ENCODE measurements around the gene CAMK1G.

CAMK1G gene

DNA sequence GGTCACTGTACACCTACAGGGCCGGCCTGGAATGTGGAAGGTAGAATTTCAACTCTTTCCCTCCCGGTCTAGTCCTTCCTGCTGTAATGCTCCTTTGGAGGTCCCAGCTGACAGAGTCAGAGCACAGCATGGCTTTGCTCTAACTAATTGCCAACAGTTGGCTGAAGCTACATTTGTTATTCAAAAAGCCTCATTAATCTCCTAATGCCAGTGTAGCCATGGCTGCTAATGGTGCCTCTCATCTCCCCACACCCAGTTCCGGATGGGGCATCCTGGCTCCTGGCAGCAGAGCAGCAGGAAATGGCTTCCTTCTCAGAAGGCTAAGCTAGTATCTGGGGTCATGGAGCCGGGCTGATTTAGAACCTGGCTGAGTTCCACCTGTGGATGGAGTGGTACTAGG, 18.7 kb upstream of the CAMK1G start:
- H3K4me3 ChIP-seq (ENCODE audit: low read depth, low read length), result no peak overlapping the region

DNA sequence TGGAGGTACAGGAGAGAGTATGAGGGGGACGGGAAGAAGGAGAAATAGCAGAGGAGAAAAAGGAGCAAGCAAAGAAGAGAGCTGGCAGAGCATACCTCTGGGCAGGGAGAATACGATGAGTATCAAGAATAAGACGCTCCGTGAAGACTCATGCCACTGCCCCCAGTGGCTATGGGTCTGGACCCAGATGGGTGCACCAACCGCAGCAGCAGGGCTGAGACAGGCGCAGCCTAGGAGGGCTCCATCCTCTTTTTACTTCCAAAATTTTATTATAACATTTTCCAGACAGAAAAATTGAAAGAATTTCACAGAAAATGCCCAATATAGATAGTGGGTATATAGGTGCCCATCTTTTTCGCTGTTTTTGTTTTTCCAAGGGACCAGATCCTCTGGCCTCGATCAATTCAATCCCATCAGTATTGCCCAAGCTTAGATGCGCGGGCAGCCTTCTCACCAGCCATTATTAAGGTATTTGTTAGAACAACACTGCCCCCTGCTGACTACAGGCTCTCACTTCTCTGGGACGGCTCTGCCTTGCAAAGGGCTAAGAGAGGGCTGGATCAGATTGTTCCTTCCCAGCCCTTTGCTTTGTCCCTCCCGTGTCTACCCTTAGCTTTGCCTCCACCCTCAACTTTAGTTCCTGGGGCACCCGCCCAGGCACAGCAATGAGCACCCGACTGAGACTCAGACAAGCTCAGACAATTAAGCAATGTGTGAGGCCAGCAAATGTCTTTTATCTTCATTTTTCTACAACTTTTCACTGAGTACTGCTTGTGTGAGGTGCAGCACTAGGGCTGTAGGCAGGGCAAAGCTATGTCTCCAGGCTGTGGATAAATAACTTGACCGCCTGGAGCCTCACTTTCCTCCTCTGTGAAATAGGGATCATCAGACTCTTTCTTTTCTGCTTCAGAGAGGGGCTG, 17.5 kb upstream of the CAMK1G start:
- no peak overlapping the region for H3K4me3 ChIP-seq (ENCODE audit: low read depth, low read length)

DNA sequence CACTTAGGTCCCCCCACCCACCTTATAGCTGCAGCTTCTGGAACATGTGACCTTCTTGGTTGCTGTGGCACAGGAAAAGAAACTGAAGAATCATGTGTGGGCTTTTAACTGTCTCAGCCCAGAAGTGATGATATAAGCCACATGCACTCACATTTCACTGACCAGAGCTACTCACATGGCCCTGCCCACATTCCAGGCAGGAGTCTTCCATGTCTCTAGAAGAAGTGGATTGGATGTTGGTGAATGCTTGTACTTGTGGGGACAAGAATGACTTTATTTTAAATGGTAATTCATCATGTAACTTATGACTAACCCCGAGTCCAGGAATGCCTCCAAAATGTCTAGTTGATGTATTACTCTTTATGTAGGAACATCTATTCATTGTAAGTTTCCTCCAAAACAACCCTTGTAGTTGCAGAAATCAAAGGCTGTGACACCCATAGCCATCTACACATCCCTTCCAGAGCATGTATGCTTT, 15.8 kb upstream of the CAMK1G start:
- no peak overlapping the region for H3K4me3 ChIP-seq (ENCODE audit: low read depth, low read length)

DNA sequence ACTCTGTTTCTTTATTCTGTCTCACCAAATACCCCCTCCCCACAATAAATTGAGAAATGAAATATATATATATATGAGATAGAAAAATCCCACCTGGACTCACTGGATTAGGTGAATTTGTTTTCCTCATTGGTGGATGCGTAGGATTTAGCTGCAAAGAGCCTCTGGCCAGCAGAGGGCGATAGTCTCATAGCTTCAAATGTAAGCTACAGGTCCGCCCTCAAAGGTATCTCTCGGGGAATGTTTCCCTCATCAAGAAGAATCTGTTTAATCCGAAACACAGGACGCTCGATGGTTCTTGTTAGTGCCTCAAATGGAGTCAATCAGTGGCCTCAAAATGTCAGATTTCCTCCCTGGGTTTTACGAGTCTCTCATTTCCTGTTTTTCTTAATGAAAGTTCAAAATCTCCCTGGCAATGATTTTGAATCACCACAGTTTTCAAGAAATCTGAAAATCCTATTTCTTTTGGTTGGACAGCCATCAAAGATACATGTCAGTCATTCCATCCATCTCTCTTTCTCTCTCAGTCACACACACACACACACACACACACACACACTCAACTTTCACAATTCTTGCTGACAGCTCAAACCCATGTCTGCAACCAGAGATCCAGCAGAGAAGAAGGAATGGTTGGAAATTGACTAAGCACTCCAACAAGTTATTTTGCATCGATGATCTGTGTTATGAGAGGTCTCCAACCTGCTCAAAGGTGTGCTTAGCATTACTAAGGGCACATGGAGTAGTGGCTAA, 13.9 kb upstream of the CAMK1G start:
- no peak overlapping the region for H3K4me3 ChIP-seq (ENCODE audit: low read depth, low read length)

DNA sequence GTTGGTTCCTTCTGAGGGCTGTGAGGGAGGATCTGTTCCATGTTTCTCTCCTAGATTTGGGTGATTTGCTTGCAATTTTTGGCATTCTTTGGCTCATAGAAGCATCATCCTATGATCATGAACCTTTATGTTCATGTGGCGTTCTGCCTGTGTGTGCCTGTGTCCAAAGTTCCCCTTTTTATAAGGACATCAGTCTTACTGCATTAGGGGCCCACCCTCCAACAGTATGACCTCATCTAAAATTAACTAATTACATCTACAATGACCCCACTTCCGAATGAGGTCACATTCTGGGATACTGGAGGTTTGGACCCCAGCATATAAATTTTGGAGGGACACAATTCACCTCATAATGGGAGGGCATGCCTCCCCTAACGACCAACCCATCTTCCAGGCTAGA, 12.8 kb upstream of the CAMK1G start:
- no peak overlapping the region for H3K4me3 ChIP-seq (ENCODE audit: low read depth, low read length)

DNA sequence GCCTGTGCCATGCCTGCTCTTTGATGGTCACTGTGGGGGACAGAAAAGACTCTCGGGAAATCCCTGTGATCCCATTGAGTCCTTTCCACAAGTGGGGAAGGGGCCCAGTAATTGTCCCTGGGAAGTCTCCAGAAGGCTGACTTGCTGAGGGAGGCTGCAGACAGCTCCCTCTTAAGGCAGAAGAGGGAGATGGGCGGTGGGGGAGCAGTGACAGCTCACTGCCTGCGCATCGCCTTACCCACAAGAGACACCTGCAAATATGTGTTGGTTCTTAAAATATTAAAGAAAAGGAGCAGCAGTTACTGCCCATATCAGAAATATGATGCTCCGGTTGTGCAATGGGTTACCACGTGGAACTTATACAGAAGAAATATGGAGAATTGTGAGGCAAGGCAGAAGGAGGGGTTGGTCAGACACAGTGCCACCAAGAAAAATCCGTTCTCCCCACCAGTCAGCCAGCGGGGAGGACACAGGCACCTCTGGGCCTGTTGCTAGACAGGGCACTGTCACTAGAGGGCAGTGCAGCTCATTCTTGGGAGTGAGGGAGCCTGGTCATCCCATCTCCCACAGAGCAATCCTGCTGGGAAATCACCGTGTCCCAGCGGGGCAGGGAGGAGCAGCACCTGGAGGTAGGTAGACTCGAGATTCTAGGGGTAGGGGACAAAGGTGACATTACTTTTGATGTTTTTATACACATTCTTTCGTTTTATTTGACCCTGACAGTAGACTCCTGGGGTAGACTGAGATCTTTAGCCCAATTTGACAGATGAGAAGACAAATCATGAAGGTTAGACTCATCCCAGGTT, 6.9 kb upstream of the CAMK1G start:
- no peak overlapping the region for H3K4me3 ChIP-seq (ENCODE audit: low read depth, low read length)

DNA sequence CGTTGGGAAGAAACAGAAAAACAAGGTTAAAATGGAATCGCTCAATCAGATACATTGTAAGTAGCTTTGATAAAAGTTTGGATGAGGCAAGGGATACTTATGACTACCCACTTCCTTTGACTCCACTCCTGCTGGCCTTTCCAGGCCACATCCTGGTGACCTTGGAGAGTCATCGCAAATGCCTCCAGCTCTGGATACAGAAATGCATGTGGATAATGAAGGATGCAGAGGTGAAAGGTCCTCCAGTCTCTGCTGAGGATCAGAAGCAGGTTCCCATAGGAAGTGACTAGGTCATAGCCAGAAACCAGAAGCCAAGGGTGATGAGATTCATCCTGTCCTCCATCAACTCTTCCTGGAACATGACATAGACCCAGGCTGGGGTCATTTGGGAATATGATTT, 6.2 kb upstream of the CAMK1G start:
- no peak overlapping the region for H3K4me3 ChIP-seq (ENCODE audit: low read depth, low read length)

DNA sequence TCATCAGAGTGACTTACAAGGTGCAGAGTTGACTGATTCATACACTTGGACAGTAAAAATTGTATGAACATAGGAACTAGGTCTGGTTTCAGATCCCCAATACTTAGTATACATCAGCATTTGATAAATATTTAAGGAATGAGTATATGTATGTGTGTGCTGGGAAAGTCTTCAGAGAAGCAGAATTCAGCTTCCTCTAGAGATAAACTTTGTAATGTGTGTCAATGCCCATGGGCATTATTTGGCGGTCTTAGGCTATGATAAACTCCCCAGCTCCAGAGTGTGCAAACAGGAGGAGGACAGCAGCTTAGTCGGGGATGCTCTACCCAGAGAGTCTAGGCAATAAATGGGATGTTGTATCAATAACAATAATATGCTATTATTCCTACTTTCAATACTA, 2.9 kb upstream of the CAMK1G start:
- H3K4me3 ChIP-seq (ENCODE audit: low read depth, low read length), result no peak overlapping the region

DNA sequence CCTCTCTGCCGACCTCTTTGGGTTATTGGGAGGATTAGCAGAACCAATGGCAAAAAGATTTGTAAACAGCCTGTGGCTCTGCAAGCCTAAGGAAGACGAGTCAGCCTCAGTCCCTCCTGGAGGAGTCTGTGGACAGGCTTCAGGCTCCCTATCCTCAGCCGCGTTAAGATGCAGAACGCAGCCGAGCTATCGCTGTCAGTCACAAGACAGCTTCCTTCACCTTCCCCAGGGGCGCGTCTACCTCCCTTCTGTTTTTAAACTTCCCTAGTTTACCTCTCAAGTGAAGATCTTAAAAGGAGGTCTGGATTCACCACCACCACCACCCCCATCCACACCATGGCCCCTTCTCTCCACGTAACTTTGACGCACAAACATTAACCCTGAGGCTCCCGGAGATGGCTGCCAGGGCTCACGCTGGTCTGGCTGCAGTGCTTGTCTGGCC, 738 bp downstream of the CAMK1G start:
- H3K4me3 ChIP-seq (ENCODE audit: low read depth, low read length), result no peak overlapping the region

DNA sequence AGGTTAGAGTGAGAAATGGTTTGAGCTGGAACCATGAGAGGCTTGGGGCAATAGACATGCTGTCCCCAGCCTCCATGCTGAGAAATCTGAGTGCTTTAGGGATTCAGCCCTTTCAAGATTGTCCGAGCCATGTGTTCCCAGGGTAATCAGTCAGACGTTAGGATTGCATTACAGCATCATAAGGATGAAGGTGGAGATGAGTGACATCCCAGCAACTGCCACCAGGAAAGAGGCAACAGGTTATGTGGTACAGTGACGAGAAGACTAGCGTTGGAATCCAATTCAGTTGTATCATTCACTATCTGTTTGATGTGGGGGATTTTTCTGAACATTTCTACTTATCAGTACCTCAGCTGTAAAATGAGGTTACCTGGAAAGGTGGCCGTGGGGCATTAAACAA, 1.7 kb downstream of the CAMK1G start:
- no peak overlapping the region for H3K4me3 ChIP-seq (ENCODE audit: low read depth, low read length)

DNA sequence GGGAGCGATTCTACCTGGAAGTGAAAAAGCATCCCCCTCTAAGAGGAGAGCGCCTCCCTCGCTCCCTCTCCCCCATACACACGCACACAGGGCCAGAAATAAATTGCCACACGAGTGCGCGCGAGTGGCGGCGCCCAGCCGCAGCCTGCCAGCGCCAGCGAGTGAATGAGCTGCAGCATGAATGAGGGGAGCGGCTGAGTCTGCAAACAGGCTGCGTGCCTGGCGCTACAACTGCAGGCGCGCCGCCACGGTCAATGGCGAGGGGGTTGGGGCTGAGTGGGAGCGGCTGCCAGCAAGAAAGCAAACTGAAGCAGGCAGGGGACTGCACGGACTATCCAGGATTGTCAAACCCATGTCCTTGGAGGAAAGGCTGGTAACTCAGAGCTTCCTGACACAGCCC, 2.2 kb downstream of the CAMK1G start:
- no peak overlapping the region for H3K4me3 ChIP-seq (ENCODE audit: low read depth, low read length)

DNA sequence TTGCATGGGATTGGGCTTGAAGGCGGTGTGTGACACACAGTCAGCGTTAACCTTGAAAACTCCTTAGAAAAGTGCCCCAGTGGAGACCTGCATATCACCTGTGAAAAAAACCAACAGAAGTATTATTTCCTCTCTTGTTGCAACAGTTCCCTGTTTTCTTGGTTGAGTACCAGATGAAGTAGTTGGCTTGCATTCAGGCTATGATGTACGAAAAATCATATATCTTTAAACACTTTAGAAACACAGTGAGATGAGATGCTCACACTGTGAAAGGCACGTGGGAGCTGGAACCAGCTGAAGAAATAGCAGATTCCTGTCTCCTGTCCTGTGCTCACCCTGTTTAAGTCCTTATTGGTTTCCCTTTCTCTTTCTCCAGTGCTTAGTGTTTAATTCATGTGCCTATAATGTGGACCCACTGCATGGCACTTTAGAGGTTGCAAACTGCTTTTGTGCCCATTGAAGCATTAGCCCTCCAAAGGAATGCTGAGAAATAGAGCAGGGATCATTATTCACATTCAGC, 2.8 kb downstream of the CAMK1G start:
- no peak overlapping the region for H3K4me3 ChIP-seq (ENCODE audit: low read depth, low read length)

DNA sequence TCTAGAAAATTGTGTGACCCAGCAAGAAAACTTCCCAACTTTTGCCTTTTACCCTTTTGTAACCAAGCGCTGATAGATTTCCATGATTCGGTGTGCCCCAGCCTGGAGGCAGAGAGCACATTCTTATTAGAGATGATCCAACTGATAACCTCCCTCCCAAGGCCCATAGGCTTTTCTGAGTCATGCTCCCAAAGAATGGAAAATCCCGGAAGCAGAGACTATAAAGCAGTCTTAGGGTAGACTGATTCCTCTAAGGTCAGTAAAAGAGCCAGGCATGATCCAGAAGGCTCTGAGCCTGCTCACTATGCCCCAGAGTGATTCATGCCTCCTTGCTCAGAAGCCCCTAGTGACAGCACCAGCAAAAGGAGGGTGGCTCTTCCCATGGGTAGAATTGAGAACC, 4.3 kb downstream of the CAMK1G start:
- no peak overlapping the region for H3K4me3 ChIP-seq (ENCODE audit: low read depth, low read length)

DNA sequence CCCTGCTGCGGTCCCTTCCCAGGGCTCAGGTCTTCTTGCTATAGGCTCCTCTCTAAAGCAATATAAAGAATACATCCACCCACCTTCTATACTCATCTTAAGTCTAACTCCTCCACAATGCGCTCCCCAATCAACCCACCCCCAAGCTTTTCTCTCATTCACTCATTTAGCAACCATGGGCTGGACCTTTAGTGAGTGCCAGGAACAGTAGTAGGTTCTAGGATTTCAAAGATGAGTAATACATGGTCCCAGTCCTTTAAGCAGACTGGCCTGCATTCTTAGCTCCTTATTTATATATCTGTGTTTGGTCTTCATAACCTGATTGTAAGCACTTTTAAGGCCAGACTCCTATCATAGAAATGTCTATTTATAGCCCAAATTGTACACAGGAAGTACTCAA, 5.9 kb downstream of the CAMK1G start:
- no peak overlapping the region for H3K4me3 ChIP-seq (ENCODE audit: low read depth, low read length)

DNA sequence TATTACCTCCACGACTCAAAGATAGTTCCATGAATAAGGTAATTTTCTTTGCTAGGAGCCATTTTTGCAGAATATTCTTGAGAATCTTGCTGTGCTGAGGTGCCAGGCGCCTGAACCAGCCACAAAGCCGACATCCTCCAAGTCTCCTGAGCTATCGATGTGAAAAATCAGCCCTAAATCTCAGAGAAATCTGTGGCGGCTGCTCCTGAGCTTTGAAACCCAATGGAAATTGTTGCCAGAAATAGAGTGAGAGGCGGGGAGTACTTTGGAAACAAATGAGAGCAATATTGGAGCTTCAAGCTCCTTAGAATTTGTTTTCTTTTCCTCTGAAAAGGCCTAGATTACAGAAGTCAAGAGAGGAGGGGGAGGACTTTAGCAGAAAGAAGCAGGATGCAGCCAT, 6.3 kb downstream of the CAMK1G start:
- no peak overlapping the region for H3K4me3 ChIP-seq (ENCODE audit: low read depth, low read length)

DNA sequence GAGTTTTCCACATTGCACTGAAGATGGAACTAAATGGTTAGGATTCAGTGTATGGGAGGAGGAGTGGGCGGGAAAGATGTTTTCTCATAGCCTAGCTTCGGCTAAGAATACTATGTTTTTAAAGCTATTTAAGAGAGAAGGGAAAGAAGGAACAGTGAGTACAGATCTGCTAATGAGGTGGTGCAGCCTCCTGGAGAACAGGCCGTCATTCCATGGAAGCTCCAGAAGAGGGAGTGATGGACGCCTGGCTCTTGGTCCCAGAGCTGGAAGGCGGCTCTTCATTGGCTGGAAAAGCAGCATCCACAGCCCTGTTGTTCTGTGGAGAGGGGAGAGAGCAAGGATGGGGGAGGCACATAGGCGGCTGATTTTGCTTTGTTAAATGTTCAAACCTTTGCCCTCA, 6.9 kb downstream of the CAMK1G start:
- no peak overlapping the region for H3K4me3 ChIP-seq (ENCODE audit: low read depth, low read length)

DNA sequence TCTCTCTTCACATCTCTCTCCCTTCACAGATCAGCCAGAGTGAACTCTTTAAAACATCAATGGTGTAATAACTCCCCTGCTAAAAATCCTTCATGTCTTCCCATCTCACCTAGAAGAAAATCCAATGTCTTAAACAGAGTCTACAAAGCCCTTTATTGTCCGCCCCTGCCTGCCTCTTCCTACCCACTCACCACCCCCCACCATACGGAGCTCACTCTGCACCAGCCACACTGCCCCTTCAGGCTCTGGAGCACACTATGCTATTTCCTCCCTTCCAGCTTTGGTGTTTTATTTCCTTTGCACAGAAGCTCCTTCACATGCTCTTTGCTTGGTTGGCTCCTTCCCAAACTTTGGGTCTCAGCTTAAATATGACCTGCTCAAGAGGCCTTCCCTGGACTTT, 10.2 kb downstream of the CAMK1G start:
- H3K4me3 ChIP-seq (ENCODE audit: low read depth, low read length), result no peak overlapping the region

DNA sequence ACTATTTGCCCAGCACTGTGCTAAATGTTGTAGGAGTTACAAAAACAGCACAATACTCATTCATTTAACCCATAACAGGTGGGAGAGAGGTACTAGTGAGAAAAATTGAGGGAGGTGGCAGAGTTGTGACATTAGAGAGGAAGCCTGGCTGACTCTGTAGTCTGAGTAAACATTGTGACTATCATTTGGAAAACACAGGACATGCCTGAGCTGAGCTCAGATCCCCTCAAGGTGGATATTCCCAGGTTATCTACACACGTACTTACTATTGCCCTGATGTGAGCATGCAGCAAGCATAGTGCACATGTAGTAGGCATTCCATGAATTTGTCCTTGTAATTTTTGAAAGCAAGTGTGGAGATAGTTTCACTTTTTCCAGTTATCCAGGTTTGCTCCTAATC, 10.9 kb downstream of the CAMK1G start:
- no peak overlapping the region for H3K4me3 ChIP-seq (ENCODE audit: low read depth, low read length)

DNA sequence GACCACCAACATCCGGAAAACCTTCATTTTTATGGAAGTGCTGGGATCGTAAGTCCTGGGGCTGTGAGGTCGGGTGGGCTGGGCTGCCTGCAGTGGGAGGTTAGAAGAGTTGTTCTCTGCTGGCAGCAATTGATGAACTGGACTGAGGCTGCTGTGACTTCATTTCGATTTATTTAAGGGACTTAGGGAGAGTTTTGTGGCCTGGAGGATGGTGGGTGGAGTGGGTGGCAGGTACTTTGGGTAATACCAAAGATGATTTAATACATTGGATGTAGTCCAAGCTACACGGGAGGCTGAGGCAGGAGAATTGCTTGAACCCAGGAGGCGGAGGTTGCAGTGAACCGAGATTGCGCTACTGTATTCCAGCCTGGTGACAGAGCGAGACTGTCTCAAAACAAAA, 11.5 kb downstream of the CAMK1G start:
- no peak overlapping the region for H3K4me3 ChIP-seq (ENCODE audit: low read depth, low read length)

DNA sequence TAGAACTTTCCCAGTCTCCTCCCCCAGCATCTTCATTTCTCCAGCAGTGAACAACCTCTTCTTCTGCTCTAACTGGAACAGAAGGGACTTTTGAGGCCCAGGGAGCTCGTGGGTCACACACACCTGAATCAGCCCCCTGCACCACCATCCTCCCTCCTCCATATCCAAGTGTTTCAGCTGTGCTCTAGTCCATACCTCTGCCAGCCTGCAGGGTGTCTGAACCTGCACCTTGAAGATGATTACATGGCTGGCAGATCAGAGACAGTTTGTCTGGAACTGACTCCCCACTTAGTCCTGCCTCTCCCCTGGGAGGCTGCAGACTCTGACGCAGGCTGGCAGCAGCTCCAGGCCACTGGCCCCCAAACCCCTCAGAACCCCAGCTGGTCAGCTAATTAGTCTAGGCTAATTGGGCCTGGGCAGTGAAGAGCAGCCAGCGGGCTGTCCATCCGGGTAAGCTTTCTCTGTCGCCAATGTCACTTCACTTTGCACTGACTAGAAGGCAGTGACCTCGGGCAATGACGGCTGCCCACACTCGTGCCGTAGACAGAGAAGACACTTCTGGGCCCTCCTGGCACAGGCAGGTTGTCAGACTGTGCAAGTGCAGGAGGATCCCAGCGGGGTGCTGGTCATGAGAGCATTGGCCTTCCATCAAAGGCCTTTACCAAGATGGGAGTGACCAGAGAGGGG, 12.2 kb downstream of the CAMK1G start:
- no peak overlapping the region for H3K4me3 ChIP-seq (ENCODE audit: low read depth, low read length)

Data from iPS-11a (cell line).